NCI-H2171 treated with DMSO at 0.1 percent for 48 hours (cell line): ENCODE measurements around the gene IFT81.

ENCODE experiments used
- DNase-seq: peaks from one replicate; lab custom pipeline; 2025; lab: John Stamatoyannopoulos, UW

Gene IFT81

GRCh38 chr12:110157539-110157938 is 33.4 kb downstream of the IFT81 start:
- DNase-seq = no peak

DNA sequence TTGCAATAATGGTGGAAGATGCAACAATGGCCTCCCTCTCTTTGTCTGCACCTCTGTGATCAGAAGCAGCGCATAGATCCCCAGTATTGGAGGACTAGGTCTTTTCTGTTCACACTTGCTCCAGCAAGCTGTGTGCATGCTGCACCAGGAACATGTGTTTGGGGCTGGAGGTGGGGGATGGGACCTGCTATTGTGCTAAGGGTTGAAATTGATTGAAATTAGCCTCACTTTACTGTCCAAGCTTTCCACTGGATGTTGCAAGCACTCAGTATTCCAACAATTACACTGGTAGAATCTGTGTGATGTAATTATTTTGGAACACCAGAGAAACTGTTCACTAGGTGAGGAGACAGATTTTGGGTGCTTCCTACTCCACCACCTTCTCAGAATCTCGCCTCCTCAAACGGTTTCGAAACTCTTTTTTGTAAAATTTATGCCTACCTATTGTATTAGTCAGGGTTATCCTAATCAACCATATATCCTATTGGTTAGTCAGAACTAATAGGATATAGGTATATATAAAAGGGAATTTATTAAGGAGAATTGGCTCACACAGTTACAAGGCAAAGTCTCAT is 35.6 kb downstream of the IFT81 start:
- no peak for DNase-seq

DNA sequence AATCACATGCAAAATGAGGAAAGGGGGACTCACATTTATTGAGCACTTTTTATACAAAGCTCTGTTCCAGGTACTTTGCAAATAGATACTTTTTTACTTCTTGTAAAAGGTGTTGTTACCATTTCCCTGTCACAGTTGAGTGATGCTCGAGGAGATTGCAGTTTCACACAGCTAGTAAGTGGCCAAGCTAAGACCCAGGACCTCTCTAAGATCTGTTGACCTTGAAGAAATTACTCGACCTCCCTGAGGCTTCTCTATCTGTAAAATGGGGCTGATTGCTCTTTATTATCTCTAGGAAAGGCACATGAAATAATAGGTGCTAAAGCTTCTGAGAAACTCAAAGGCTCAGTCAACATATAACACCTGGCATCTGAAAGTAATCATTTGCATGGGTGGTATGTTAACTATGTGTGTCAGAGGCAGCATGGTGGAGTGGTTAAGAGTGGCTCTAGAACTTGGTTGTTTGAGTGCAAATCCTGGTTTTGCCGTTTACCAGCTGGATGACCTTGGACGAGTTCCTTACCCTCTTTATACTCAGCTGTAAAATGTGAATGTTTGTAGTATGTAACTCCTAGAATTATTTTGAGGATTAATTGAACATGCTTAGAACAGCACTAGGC is 41.5 kb downstream of the IFT81 start:
- DNase-seq = no peak

DNA sequence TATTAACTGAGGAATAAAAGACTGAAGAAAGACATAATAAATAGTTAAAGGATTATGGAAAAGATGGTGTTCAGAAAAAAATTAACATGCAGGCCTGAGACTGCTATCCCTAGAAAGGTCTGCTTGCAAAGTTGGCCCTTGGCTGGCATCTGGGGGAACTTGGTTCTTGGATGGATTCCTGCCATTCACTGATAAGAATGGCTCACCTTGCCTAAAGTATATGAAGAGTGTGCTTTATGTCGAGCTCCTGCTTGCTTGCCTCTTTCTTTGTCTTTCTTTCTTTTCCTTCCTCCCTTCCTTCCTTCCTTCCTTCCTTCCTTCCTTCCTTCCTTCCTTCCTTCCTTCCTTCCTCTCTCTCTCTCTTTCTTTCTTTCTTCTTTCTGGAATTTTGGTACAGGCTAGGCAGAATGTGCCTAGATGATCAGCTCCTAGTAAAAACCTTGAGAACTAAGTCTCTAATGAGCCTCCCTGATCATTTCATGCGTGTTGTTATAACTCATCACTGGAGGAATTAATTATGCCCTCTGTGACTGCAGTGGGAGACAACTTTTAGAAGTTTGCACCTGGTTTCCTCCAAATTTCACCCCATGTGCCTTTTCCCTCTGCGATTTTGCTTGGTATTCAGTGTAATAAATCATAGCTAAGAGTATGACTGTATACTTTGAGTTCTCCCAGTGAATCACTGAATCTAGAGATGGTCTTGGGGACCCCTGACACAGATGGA is 44.7 kb downstream of the IFT81 start:
- DNase-seq = no peak

GRCh38 chr12:110170535-110171185 is 46.5 kb downstream of the IFT81 start:
- no peak for DNase-seq

DNA sequence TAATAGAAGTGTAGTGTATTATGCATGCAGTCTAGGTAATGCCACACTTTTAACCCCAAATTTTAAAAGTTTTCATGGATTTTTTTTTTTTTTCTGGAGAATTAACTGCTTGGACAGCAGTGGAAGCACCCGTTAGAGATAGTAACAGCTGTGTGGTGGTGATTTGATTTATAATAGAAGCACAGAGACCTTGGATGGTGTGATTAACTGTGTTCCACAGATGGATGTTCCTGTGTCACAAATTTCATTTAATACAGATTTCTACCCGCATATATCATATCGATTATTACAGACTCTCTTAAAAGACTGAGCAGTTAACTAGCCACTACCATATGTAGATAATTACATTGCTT is 47.0 kb downstream of the IFT81 start:
- DNase-seq = no peak

- DNase-seq = no peak
These were observed 47.5 kb downstream of the IFT81 start for GRCh38 chr12:110171636-110172035.

- DNase-seq = peak; percentile 62
These were observed 50.3 kb downstream of the IFT81 start for GRCh38 chr12:110174373-110174996.

GRCh38 chr12:110175201-110175600 is 51.0 kb downstream of the IFT81 start:
- no peak for DNase-seq

GRCh38 chr12:110176745-110177144 is 52.6 kb downstream of the IFT81 start:
- peak; percentile 87 for DNase-seq

GRCh38 chr12:110179291-110179690 is 55.1 kb downstream of the IFT81 start:
- no peak for DNase-seq

DNA sequence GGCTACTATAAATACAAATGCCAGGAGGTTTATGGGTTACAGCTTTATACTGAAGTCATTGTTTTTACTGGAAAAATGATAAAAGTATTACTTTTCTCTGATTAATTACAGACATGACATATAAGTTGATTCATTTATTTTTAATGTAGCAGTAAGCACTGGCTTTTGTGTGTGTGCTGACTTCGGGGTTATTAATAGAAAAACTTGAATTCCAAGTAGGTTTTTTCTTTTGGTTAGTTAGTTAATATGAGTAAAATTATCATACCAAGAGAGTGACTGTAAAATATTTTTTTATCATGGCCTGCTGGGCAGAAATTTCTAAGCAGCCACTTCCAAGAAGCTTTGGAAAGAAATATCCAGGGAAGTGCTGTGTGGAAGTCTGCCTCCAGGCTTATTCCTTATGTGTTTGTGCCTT is 56.4 kb downstream of the IFT81 start:
- DNase-seq = no peak

DNA sequence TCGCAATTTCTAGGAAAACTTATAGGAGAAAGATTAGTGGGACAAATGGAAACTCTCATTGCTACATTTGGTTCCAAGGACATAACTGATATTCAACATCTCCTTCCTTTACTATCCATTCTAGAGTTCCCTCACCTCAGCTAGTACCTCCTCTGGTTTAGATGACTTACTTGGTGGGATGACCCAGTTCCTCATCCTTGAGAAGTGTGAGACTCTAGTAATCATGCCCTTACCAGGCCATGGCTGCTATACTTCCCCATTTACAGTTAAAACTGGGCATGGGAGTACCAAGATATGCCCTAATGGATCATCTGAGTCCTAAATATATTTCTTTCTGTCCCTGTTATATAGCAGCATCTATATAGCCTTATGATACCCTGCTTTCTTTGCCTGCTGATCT is 58.1 kb downstream of the IFT81 start:
- DNase-seq = no peak

- DNase-seq = no peak
These were observed 59.2 kb downstream of the IFT81 start for GRCh38 chr12:110183386-110183785.

DNA sequence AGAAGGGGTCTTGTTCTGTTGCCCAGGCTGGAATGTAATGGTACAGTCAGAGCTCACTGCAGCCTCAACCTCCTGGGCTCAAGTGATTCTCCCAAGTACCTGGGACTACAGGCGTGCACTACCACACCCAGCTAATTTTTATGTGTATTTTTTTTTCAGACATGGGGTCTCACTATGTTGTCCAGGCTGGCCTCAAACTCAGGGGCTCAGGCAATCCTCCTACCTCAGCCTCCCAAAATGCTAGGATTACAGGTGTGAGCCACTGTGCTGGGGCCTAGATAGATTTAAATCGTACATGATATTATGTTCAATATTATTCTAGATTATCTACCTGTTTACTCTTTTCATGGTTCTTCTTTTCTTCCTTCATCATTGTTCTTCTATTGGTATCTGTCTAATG is 61.5 kb downstream of the IFT81 start:
- no peak for DNase-seq

DNA sequence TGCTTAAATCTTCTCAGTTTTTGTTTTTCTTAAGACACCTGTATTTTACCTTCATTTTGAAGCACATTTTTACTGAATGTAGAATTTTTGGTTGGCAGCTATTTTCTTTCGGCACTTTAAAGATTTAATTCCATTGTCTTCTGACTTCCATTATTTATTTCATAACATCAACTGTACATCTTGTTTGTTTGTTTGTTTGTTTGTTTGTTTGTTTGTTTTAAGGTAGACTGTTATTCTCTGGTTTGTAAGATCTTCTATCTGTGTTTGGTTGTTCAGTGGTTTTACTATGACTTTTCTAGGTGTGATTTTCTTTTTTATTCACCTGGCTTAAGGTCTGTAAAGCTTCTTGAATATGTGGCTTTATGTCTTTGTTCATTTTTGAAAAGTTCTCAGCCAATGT is 61.9 kb downstream of the IFT81 start:
- no peak for DNase-seq

DNA sequence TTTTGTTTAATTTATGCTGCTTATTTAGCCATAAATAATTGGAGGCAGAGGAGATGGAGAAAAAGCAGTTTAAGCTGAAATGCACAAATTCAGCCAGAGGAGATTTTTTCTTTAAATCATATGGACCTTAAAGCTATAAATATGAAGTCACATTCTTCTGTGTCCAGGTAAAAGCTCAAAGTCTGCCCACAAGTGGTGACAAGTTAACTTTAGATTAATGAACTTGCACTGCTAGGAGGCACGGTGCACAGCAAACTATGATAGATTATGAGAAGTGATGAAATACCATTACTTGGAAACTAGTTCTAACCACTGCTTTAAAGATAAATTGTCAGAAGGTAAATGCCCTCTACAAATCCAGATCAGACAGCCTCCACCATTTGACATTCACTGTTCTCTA is 69.0 kb downstream of the IFT81 start:
- no peak for DNase-seq

DNA sequence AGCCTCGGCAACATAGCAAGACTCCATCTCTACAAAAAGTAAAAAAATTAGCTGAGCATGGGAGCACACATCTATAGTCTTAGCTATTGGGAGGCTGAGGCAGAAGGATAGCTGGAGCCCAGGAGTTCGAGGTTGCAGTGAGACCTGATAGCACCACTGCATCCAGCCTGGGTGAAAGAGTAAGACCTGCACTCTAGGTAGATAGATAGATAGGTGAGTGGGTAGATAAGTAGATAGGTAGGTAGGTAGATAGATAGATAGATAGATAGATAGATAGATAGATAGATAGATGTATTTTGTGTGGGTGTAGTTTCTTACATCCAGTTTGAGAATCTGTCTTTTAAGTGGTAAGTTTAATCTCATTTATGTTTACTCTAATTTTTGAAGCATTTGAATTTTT is 72.8 kb downstream of the IFT81 start:
- no peak for DNase-seq

- DNase-seq = no peak
These were observed 74.2 kb downstream of the IFT81 start for GRCh38 chr12:110198386-110198785.

- peak; percentile 13 for DNase-seq
These were observed 75.4 kb downstream of the IFT81 start for GRCh38 chr12:110199339-110200123.

- no peak for DNase-seq
These were observed 75.9 kb downstream of the IFT81 start for GRCh38 chr12:110200124-110200417.

DNA sequence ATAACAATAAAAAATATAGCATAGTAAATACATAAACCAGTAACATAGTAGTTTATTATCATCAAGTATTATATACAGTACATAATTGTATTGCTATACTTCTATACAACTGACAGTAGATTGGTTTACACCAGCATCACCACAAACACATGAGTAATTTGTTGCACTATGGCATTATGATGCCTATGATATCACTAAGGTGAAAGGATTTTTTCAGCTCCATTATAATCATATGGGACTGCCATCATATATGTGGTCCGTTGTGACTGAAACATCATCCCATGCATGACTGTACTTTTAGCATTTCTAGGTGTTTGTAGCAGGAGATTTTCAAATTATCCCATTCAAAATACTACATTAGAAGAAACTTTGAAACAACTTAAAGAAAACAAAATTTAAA is 77.8 kb downstream of the IFT81 start:
- no peak for DNase-seq
